ENCODE data around the gene GPS2. TPM values are rescaled to one million over a fixed set of nuclear protein-coding genes. Genes with fewer than 3 reads are reported as not detected.

Gene GPS2
- total RNA-seq, 1 donor from 2014 or later: 56.8 TPM

DNA sequence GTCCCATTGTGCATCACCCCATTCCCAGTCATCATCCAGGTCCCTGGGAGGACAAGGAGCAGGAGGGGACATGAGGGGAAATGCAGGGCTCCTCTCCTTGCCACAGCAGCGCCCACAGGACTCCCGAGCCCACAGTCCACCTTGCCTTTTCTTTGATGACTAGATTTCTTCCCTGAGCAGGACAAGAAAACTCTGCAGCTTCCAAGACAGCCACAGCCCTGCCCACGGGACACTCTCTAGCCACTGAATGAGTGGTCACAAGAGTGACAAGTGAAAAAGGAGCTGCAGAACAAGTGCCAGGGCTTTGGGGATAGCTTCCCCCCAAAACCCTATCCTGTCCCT is 9.2 kb upstream of the GPS2 start:
- peaks cover 25% of the 10 kb centered on the region for H3K36me3 Mint-ChIP-seq (ENCODE audit: low read depth, unreplicated experiment)
- H3K27me3 Mint-ChIP-seq (ENCODE audit: unreplicated experiment): peaks cover 12% of the 10 kb centered on the region

DNA sequence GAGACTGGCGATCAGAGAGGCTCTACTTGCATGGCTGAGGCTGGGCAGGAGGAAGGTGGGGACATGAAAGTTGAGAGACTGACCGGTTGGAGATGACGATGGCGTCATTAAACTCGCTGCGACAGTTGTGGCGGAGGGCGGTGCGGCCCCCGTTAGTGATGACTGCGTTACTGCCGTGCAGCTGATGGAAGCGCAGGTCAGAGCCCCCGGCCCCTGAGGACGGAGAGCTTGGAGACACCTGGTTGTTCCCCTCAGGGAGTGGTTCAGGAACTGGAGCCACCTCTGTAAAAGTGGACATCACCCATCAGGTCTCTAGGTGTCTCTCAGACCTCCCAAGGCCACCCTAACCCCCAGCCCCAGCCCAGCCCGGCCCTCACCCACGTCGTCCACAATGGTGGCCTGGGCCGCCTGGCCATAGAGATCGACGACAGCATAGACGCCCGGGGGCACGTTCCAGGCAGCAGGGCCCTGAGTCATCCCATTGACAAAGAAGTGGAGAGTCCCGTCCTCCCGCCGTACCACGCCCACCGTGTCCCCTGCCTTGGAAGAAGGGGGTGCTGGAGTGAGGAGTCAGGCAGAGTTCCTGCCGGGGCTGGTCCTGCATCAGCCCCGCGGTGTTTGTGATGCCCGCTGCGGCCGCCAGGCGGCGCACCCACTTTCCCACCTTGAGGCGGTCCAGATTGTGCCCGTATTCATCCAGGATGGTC is 8.7 kb upstream of the GPS2 start:
- peak; percentile 82 for DNase-seq (ENCODE audit: low spot score)
- Mint-ChIP-seq H3K27me3 (ENCODE audit: unreplicated experiment) (peaks cover 13% of the 10 kb centered on the region), H3K9me3 (ENCODE audit: unreplicated experiment) (no peaks in the 10 kb centered on the region), H3K36me3 (ENCODE audit: low read depth, unreplicated experiment) (peaks cover 26% of the 10 kb centered on the region), H3K4me3 (ENCODE audit: unreplicated experiment) (no peak overlapping the region), H3K4me1 (ENCODE audit: unreplicated experiment) (peaks cover 11% of the 10 kb centered on the region), H3K27ac (ENCODE audit: unreplicated experiment) (no peak overlapping the region)
- TF ChIP-seq, protein P1, sequence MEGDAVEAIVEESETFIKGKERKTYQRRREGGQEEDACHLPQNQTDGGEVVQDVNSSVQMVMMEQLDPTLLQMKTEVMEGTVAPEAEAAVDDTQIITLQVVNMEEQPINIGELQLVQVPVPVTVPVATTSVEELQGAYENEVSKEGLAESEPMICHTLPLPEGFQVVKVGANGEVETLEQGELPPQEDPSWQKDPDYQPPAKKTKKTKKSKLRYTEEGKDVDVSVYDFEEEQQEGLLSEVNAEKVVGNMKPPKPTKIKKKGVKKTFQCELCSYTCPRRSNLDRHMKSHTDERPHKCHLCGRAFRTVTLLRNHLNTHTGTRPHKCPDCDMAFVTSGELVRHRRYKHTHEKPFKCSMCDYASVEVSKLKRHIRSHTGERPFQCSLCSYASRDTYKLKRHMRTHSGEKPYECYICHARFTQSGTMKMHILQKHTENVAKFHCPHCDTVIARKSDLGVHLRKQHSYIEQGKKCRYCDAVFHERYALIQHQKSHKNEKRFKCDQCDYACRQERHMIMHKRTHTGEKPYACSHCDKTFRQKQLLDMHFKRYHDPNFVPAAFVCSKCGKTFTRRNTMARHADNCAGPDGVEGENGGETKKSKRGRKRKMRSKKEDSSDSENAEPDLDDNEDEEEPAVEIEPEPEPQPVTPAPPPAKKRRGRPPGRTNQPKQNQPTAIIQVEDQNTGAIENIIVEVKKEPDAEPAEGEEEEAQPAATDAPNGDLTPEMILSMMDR (IDR thresholded peaks at IDR 0.05; ENCODE audit: unreplicated experiment): peak; percentile 89

More for the DNA sequence above, 9.2 kb upstream of the GPS2 start:
- Mint-ChIP-seq H3K4me3 (ENCODE audit: unreplicated experiment) (no peak overlapping the region), H3K27ac (ENCODE audit: unreplicated experiment) (no peak overlapping the region), H3K9me3 (ENCODE audit: unreplicated experiment) (no peaks in the 10 kb centered on the region), H3K4me1 (ENCODE audit: unreplicated experiment) (peaks cover 11% of the 10 kb centered on the region)
- TF ChIP-seq, protein P1 (IDR thresholded peaks at IDR 0.05; ENCODE audit: unreplicated experiment): peak; percentile 64
- DNase-seq (ENCODE audit: low spot score): no peak

DNA sequence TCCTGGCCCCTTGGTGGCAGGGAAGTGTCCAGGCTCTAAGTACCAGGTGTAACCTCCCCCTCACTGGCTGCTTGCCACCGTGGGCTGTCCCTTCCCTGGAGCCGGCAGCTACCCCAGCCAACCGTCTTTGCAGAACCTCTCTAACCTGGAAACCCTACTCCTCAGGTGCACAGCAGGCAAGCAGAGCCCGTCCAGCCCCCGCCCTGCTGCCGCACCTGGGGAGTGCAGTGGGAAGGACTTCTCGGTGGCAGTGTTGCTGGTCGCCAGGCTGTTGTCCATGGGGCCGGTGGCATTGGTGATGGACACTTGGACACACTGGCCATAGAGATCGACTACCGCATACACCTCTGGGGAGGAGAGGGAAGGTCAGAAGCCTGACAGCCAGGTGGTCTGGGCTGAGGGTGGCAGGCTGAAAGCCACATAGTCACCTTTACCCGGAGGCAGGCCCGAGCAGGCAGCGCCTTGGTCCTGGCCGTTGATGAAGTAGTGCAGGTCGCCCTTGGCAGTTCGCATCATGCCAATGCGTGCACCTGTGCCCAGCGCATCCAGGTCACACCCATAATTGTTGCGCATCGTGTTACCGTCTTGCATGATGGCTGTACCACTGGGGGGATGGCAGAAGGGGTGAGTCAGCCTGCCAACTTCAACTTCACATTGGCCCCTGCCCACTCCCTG is 7.5 kb upstream of the GPS2 start:
- Mint-ChIP-seq H3K9me3 (ENCODE audit: unreplicated experiment) (no peaks in the 10 kb centered on the region), H3K36me3 (ENCODE audit: low read depth, unreplicated experiment) (peaks cover 20% of the 10 kb centered on the region), H3K27me3 (ENCODE audit: unreplicated experiment) (peaks cover 11% of the 10 kb centered on the region), H3K27ac (ENCODE audit: unreplicated experiment) (no peak overlapping the region), H3K4me3 (ENCODE audit: unreplicated experiment) (no peak overlapping the region), H3K4me1 (ENCODE audit: unreplicated experiment) (peaks cover 8% of the 10 kb centered on the region)
- TF ChIP-seq, protein P1 (IDR thresholded peaks at IDR 0.05; ENCODE audit: unreplicated experiment): no peak
- DNase-seq (ENCODE audit: low spot score): no peak

DNA sequence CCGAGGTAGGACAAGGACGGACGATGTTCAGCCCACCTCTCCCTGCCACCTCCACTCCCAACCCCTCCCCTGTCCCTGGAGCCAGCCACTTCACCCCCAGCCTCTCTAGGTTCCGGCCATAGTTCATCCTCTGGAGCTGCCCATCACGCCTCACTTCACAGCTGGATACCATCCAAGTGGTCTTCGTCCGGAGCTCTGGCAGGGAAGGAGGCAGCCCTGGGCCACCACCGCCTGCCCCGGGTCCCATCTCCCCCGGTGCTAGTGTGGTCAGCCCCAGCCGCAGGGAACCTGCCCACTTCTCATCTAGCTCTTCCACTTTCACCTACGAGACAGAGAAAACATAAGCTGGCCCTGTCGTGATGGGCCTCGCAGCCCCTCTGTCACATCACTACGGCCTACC is 6.3 kb upstream of the GPS2 start:
- Mint-ChIP-seq H3K4me3 (ENCODE audit: unreplicated experiment) (peak overlapping the region; percentile 50), H3K27ac (ENCODE audit: unreplicated experiment) (no peak overlapping the region), H3K36me3 (ENCODE audit: low read depth, unreplicated experiment) (peaks cover 25% of the 10 kb centered on the region), H3K4me1 (ENCODE audit: unreplicated experiment) (peaks cover 16% of the 10 kb centered on the region), H3K9me3 (ENCODE audit: unreplicated experiment) (no peaks in the 10 kb centered on the region), H3K27me3 (ENCODE audit: unreplicated experiment) (peaks cover 12% of the 10 kb centered on the region)
- DNase-seq (ENCODE audit: low spot score): no peak
- TF ChIP-seq, protein P1 (IDR thresholded peaks at IDR 0.05; ENCODE audit: unreplicated experiment): no peak

Data from endothelial cell (in vitro differentiated cells).